ENCODE results near the gene MDN1. TPM values are rescaled to one million over a fixed set of nuclear protein-coding genes. Genes with fewer than 3 reads are reported as not detected.

Gene MDN1
- total and polyA plus RNA-seq, 2 of the 8 experiments (the other 6 are each of a cell fraction or from before 2014, with no cell fraction given) = 53.5 to 179 TPM

DNA sequence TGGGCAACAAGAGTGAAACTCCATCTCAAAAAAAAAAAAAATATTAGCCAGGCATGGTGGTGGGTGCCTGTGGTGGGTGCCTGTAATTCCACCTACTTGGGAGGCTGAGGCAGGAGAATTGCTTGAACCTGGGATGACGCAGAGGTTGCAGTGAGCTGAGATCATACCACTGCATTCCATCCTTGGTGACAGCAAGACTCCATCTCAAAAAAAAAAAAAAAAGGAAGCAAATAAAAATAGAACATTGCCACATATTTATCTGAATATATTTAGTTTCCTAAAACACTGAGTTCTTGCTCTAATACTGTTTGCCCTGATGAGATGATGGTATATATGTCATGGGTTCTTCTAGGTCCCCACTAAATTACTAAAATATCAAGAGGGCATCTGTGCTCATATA lies 38.4 kb upstream of the MDN1 start:
- Histone ChIP-seq H3K27me3 (replicated peaks in 1 of 4; ENCODE audit: control insufficient read depth in 3 of 4, extremely low read depth in 1 of 4, insufficient read depth in 3 of 4, low read length in 3 of 4) (no peaks in the 10 kb centered on the region), H3K18ac (ENCODE audit: extremely low read depth, low read length) (no peak overlapping the region), H2AFZ (ENCODE audit: low read length) (no peak overlapping the region), H4K20me1 (replicated peaks in 1 of 2; ENCODE audit: control insufficient read depth in 1 of 2, insufficient read depth in 2 of 2, low read length in 2 of 2) (no peaks in the 10 kb centered on the region), H3K23ac (ENCODE audit: insufficient read length) (no peak overlapping the region), H3K79me2 (ENCODE audit: control insufficient read depth in 1 of 2, insufficient read depth in 2 of 2, low read length in 2 of 2) (no peaks in the 10 kb centered on the region), H3K9me3 (ENCODE audit: insufficient read depth in 2 of 2, low read depth in 1 of 2, low read length in 1 of 2) (no peaks in the 10 kb centered on the region), H3K4me2 (ENCODE audit: insufficient read depth in 1 of 2, low read depth in 2 of 2, low read length in 2 of 2) (no peak overlapping the region), H2AK5ac (ENCODE audit: low read depth, low read length) (no peak overlapping the region), H4K5ac (ENCODE audit: insufficient read length, low read depth, low read length) (no peak overlapping the region), H3K4ac (replicated peaks; ENCODE audit: insufficient read length, low read depth, low read length) (no peak overlapping the region), H3K9ac (replicated peaks in 1 of 4; ENCODE audit: extremely low read depth in 1 of 4, low read depth in 3 of 4, low read length in 3 of 4) (no peak overlapping the region), H3K14ac (ENCODE audit: insufficient read length) (no peak overlapping the region), H2BK15ac (ENCODE audit: low read length) (no peak overlapping the region), H3K4me1 (replicated peaks in 1 of 4; ENCODE audit: control insufficient read depth in 3 of 4, insufficient read depth in 4 of 4, low read length in 3 of 4) (no peaks in the 10 kb centered on the region), H3K79me1 (ENCODE audit: low read depth, low read length) (no peaks in the 10 kb centered on the region), H4K91ac (replicated peaks; ENCODE audit: insufficient read length, low read length) (no peak overlapping the region), H3K23me2 (ENCODE audit: low read depth, low read length) (no peaks in the 10 kb centered on the region), H2BK120ac (replicated peaks; ENCODE audit: low read depth, low read length) (no peak overlapping the region), H3K27ac (ENCODE audit: low read depth, low read length) (no peak overlapping the region), H3K4me3 (ENCODE audit: extremely low read depth in 1 of 4, insufficient read depth in 2 of 4, low read depth in 3 of 4, low read length in 4 of 4) (no peak overlapping the region), H2BK20ac (ENCODE audit: low read length) (no peak overlapping the region), H2BK5ac (ENCODE audit: low read depth, low read length) (no peak overlapping the region), H3K36me3 (ENCODE audit: control insufficient read depth in 2 of 4, insufficient read depth in 4 of 4, low read length in 3 of 4) (peaks cover 10 to 87% (median 54%) of the 10 kb centered on the region in 4 experiments), H2BK12ac (ENCODE audit: low read depth, low read length) (no peak overlapping the region), H3K56ac (replicated peaks; ENCODE audit: insufficient read length, low read depth, low read length) (no peak overlapping the region), H4K8ac (ENCODE audit: extremely low read depth, insufficient read depth, low read length) (no peak overlapping the region)
- TF ChIP-seq SP2 (IDR thresholded peaks at IDR 0.05; ENCODE audit: low read length) (no peak), BCL11A (IDR thresholded peaks at IDR 0.05; ENCODE audit: low read depth in 2 of 2, low read length in 2 of 2) (no peak), SUZ12 (IDR thresholded peaks at IDR 0.05; ENCODE audit: low read length) (no peak), SIX5 (IDR thresholded peaks at IDR 0.05; ENCODE audit: low read depth, low read length) (no peak), YY1 (IDR thresholded peaks at IDR 0.05; ENCODE audit: low read depth, low read length) (no peak), RAD21 (IDR thresholded peaks at IDR 0.05 in 1 of 2, conservative IDR thresholded peaks at IDR 0.05 in 1 of 2; ENCODE audit: low read depth in 2 of 2, low read length in 2 of 2) (no peak)
- DNase-seq (ENCODE audit: low read depth in 1 of 2, low spot score in 2 of 2) (no peak), FAIRE-seq (no peak)
- 100% methylated on average over 1 of the region's 1 CpG; no CpG with 5 or more reads in 1 of the 2 experiments for WGBS, 2 experiments (ENCODE audit: extremely low coverage in 1 of 2, insufficient coverage in 1 of 2, insufficient read length in 1 of 2, insufficient replicate concordance in 2 of 2, low coverage in 1 of 2, low lambda C conversion rate in 2 of 2, missing lambda C conversion rate in 1 of 2)
- ChIA-PET POLR2A (ENCODE audit: partially characterized antibody) (no interaction called here), CTCF (ENCODE audit: partially characterized antibody) (no interaction called here)
